AG08395 (cell line): ENCODE data around the gene MICALL2.

Experiments used
- DNase-seq: peaks from one replicate; pipeline ENCODE4 v3.0.0; 2012; ENCODE audit warnings: mixed read lengths, low spot score

The MICALL2 gene

DNA sequence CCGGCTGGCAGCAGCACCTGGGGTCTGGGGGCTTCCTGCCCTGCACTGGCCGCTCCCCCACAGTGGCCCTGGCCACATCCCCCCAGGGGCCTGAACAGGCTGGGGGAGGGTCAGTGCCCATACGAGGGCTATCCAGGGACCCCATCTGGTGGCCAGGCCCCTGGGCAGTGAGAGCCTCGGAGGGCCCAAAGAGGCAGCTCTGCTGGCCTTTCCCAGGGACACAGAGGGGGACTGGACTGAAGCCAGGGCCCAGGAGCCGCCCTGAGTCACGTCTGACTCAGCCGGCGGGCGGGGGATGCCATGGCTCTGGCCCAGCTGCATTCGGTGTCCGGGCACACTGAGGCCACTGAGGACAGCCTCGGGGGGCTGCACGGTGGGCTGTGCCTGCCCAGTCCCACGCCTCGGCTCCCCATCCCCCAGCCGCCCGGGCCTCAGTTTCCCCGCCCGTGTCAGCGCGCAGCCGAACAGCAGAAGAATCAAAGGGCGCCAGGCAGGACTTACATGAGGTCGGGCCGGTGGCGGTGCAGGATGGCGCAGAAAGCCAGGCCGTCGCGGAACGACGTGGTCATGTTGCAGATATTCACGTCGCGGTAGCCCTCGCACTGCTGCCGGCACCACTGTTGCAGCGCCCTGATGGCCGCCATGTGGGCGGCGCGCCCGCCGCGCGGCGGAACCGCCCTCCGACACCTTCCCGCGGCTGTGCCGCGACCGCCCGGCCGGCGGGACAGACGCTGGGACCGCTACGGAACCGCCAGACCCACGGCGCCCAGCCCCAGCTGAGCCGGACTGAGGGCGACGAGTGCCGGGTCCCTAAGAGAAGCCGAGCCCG, at the start of gene MICALL2:
MICALL2 (minus strand) TSS at position 788 of the 829 bp plus-strand sequence; CDS start at position 644, 144 bp downstream.
- peak; percentile 96 for DNase-seq

DNA sequence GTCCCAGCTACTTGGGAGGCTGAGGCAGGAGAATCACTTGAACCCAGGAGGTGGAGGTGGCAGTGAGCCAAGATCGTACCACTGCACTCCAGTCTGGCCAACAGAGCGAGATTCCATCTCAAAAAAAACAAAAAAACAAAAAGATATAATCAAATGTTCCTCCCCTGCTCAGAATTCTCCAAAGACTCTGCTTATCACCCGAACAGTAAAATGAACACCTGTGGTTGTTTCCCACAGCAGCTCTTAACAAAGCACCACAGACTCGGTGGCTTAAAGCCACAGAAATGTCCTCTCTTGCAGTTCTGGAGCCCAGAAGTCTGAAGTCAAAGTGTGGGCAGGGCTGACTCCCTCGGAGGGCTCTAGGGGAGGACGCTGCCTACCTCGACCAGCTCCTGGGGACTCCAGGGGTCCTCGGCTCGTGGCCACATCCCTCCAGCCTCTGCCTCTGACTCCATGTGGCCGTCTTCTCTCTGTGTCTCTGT, 49.0 kb upstream of the MICALL2 start:
- DNase-seq, result no peak

DNA sequence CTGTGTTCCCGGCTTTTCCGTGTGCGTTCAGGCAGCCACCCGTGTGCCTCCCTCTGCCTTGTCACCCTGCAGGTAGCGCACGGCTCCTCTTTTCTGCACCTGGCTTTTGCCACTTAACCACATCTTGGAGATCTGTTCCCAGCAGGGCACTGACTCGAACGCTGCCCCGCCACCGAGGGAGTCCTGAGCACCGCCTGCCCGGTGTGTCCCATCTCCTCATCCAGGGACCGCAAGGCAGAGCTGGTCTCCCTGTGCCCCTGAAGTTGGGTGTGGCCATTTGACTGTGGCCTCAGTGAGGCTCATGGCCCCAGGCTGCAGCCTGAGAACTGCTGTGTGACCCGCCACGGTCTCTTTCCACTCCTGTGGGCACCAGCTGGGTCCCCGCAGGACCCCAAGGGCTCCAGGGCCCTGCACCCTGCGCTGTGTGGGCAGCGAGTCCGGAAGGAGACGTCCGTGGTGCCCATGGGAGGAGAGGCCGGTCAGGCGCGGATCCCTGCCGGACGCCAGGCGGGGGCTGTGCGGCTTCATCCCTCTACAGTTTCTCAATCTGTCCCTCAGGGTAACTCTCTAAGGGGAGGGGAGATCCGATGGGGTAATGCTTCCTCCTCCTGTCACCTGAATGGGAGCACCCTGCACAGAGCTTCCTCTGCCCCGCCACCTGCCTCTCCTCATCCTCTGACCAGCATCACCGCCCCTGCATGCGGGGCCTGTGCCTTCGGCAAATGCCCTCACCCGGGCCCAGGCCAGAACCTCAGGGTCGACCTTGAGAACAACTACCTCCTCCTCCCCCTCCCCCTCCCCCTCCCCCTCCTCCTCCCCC, 46.7 kb upstream of the MICALL2 start:
- DNase-seq, result no peak

DNA sequence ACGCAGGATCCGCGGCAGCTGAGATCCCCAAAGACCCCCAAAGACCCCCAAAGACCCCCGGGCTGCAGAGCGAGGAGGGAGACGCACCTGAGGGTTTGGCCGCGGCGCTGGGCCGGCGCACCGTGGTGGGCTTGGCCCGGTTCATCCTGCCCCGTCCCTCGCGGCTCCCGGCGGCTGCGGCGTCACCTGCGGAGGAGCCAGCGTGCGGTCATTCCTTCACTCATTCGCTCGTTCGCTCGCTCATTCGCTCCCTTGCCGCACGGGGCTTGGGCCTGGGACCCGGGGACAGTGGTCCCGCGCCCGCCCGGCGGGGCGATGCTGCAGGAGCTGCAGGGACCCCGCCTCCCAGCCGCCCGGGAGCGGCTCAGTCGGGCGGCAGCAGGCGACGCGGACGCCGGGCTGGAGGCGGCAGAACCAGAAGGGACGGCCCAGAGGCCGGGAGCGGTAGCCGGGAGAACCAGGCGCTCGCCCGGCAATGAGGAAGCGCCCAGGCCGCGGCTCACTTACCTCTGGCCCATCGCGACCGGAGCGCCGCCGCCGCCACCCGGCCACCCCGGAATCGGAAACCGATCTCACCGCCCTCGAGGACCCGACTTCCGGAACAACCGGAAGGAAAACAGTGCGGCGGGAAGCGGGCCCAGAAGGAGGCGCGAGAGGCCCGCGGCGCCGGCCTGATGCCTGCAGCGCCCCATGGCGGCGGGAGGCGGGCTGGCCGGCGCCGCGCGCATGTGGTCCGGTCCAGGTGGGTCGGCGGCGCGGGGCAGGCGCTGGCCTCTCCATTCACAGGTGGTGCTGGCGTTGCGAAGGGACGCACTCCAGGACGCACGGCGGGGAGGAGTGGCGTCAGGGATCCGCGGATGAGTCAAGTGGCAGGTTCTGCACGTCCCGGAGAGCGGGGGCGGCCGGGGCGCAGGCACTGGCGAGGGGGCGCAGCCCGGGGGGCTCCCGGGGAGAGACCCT, 44.8 kb upstream of the MICALL2 start, which contains the start of gene INTS1:
INTS1 (minus strand) TSS at position 574 of the 960 bp plus-strand sequence; CDS start at position 145, 429 bp downstream.
- peak; percentile 97 for DNase-seq

DNA sequence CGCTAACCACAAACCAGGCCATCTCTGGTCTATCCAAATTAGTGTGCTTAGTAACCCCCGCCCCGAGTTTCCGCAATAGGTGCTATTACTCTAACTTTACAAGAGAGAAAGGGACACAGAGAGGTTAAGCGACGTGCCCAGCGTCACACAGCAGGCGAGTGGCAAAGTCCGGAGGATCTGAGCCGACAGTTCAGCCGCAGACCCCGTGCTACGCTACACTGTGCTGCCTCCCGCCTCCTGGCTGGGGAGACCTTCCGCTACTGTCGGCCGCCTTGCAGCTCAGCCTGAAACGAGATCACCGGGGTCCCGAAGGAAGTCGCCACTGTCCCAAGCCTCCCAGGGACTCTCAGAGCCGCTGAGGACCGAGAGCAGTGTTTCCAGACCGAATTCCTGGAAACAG, 44.1 kb upstream of the MICALL2 start:
- DNase-seq, result no peak

DNA sequence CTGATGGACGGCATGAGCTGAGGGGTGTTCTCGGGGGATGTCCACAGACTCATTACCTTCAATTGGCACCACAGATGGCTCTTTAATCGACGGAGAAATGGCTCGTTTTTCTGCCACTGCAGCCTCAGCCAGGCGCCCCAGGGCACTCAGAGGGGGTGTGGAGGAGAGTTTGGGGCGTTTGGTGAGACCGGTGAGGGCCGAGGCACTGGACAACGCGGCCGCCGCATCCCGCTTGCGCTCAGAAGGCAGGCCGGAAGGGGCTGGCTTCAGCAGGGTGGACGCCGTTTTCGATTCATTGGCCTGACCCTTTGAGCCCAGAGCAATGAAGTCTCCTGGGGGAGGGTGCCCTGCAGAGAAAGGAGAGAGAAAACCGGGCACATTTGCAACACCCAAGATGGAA, 43.6 kb upstream of the MICALL2 start:
- DNase-seq, result no peak

DNA sequence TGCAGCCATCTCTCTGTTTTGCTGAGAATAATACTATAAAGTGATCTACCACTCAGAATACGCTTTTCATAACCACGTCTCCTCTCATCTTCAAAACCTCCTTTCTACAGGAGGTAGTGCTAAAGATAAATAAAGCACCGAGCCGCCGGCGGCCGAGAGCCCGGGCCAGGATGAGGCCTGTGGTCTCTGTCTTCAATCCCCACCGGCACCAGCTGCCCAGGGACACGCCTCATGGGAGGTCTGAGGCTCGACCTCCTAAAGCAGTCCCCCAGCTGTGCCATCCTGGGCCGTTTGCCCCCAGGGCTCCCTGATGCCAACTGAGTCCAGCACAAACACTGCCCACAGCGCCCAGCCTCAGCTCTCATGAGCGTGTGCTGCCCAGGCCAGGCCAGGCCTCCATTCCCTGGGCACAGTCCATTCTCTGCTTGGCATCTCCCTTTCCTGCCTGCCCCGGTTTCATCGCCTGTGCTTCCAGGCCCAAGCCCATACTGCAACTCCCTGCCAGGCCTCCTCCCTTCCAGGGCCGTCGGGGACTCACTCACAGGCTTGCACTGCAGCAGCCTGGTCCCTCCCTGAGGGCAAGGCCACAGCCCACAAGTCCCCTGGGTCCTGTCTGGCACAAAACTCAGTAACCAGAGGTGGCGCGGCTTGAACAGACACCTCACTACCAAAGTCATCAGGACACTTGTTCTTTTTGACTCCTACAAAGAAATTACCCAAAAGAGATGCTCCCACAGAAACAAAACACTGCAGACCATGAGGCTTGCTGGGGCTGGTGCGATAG, 42.4 kb upstream of the MICALL2 start:
- DNase-seq, result no peak

DNA sequence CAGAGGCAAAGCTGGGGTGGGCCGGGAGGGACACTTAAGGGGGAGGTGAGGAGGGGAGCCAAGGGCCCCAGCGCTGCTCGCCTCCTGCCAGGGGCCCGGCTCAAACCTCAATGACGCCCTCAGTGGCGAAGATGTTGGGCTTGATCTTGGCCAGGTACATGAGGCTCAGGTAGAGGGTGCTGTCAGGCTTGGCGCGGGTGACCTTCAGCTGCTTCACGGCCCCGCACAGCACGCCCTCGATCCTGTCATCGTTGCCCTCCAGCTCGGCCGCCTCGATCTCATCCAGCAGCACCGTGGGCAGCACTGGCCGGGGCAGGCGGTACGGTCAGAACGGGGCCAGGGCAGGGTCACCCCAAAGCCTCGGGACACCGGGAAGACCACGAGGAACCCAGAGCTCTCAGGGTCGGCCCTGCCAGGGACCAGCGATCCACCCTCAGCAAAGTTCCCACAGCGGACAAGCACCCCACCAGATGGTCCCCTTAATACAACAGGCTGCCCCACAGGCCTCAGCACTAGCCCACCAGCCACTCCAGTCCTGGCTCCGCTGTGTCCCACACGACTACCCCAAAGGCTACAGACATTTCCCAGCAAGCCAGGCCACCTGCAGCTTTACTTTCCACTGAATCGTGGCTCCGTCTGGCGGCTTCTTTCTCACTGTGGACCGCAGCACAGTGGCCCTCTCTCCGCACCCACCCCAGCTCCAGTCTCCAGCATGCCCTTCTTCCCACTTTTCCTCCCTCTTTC, 41.0 kb upstream of the MICALL2 start:
- DNase-seq, result no peak

DNA sequence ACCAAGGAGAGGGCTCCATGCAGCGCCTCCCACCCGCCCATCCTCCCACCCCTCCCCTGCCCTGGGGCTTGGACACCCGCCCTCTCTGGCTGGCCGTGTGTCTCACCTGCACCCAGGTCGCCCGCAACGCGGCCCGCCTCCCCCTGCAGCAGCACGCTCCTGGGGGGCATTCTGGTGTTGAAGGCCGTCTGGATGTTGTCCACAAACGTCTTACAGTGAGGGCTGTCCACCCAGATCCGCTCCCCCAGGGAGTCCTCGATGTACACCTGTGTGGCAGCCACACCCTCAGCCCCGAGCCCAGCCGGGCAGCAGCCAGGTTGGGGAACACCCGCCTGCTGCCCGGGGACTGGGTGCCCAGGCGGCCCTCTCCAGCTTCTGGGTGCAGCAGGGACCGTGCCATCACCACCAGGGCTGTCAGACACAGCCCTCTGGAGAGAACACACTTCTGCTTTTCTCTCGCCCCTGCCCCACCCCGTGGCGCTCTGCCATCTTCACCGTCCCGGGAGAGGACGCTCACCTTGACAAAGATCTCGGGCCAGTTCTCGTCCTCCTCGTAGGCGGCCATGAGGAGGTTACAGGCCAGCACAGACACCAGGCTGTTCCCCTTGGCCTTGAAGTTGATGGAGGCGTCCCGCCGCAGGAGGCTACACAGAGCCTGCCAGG, 40.2 kb upstream of the MICALL2 start:
- DNase-seq, result no peak

DNA sequence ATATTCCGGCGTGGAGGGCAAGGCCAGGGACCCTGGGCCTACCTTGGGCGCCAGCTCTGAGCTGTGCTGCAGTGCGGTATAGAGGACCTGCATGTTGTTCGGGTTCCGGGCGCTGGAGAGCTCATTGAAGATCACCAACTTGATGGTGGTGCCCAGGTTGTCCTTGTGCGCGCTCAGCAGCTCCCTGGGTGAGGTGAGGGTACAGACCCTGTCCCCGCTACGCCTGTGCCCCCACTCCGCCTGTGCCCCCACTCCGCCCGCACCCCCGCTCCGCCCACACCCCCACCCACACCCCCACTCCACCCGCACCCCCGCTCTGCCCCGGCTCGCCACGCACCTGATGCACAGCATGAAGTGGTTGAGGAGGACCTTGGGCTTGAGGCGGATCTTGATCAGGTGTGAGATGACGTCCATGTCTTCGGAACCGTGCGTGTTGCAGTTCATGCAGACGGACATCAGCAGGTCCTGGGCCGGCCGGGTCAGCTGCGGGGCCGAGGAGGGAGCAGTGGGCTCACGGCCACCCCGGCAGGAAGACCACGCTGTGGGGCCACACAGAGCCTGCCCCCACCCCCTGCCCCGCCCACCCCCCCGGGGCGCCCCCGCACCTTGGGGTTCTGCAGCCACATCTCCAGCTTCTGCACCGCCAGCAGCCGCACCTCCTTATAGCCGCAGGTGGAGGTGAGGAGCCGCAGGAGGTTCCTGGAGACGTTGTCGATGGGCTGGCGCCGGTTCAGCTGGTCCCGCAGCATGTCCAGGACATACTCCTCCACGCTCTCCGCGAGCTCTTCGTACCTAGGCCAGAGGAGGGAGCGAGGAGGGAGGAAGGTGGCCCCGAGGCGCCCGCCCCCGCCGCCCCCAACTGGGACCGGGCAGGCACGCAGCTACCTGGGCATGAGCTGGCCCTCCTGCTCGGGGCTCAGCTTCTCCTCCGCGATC, 39.4 kb upstream of the MICALL2 start:
- DNase-seq, result no peak

DNA sequence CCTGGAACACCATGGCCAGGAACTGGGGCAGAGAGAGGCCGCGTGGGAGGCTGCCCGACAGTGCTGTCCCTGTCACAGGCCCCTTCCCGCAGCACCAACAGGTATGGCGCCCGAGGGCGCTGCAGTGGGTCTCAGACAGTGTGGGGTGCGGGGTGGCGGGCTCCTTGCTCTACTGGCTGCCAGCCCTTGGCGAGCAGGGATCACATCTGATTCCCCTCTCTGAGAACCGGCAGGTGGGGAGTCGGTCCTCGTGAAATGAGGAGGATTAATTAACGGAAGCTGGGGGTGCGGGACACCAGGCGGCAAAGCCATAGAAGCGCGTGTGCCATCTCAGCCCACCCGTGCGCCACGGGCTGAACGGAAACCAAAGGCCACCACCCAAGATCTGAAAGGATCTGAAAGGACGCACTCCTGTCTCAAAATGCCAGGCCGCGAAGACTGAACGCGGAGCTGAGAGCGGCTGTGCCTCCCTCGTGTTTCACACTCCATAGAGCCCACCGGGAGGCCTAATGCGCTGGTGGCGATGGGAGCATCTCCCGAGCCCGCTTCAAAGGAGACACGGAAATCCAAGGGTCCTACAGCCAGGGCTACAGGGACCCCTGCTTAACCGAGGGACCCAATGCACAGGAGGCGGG, 38.1 kb upstream of the MICALL2 start:
- DNase-seq, result no peak

DNA sequence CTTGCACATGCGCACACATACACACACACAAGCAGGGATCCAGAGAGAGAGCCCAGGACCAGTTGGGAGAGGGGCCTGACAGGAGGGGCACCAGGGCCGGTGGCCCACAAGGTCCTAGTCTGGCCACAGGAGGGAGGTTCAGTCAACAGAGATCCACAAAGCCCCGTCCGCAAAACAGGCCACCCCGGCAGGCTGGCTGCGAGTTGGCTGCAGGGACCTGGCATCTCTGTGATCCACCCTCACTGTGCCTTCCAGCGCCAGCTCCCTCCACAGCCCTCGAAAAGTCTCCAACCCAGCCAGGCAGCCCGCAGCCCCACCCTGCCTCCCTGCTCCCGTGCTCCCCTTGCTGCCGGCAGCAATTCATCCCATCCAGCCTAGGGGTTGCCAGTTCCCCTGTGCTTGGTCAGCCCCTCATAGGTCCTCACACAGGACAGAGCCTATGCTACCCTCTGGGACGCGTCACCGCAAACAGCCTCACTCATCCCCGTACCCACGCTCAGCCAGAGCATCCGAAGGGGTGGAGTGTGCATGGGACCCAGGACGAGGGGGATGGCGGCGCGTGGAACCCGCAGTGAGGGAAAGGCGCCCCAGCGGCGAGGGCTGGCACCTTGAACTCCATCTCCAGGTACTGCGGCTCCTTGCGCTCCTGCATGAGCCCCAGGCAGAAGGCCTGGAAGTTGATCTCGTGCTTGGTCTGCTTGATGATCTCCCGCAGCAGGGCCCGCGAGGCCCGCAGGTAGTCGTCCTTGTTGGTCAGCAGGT, 37.4 kb upstream of the MICALL2 start:
- DNase-seq, result no peak

DNA sequence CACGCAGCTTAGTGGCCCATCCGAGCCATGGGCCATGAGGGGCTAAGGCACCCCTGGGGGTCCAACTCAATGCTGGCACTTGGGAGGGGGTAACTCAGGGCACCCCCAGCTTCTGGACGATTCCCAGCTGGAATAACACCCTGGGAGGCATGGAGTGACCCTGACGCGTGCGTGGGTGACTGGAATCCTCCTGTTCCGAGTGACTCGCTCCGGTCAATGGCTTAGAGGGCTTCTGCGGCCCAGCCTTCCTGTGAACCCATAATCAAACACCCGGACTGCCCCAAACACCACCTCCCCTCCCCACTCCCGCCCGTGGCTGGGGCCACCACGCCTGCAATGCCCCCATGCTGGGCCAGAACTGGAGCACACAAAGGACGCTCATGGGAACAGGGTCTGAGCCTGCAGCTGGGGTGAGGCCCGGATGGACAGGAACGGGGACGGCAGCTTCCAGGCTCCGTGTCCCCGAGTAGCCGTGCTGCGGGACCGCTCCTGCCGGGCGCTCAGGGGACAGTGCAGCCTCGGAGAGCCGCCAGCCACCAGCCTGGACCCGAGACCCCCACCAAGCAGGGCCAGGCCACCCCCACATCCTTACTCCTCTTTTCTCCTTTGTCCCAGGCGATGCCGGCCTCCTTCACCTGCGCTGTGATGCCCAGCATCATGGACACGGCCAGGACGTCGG, 36.4 kb upstream of the MICALL2 start:
- no peak for DNase-seq

DNA sequence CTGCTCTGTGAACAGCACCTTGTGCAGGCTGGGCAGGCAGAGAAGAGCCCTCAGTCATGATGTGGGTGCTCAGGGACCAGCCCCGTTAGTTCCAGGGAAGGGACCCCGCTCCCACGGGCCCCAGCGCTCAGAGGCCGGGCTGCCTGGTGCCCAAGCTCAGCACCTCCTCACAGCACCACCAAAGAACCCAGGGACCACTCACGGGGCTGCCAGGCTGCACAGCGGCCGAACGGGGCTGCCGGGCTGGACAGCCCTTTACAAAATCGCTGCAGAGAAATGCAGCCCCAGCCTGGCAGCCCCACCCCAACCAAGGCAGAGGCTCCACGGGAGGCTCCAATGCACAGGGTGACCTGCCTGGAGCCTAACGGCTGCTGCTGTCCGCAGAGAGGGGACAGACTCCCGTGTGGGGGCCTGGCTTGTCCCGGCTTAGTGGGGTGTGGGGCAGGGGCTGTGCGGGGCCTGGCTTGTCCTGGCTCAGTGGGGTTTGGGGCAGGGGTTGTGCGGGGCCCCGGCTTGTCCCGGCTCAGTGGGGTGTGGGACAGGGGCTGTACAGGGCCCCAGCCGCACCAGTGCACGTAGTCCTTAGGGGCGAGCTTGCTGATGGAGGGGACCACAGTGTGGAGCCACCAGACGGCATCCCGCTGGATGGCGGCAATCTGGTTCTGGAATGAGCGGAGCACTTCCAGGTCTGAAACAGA, 35.7 kb upstream of the MICALL2 start:
- DNase-seq, result no peak

DNA sequence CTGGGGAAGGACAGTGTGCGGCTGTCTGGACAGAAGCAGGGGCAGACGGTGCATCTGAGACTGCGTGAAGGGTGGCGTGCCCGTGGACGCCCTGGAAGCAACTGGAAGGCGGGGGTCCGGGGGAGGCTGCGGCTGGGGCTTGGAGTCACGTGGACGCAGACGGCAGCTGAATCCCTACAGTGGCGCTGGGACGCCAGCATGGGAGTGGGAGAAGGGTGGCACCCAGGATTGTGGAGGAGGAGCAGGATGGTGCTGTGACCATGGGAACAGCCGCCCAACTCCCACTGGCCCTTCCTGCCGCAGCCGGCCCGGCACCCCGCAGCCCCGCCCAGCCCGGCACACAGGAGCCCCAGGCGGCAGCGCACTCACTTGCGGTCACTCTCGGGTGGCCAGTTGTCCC, 35.2 kb upstream of the MICALL2 start:
- DNase-seq, result no peak

DNA sequence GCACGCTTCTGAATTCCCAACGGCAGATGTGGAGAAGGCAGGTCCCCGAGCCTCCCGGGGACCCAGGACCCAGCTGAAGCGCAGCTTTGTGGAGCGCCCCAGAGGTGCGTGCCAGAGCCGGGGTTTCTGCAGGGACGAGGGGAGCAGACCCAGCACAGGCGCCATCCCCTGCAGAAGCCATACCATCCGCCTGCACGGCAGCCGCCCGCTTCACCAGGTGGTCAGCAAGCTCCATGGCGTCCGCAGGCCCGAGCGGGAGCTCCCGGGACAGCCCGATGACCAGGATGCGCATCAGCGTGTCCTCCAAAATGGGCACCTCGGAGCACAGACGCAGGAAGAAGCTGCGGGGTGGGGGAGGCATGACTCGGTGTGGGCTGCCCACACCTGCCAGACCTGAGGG, 34.3 kb upstream of the MICALL2 start:
- DNase-seq, result no peak
